Mesothelial cell of epicardium (in vitro differentiated cells): Measurements from ENCODE around the gene SLC9A3. TPM values are rescaled to one million over a fixed set of nuclear protein-coding genes. Genes with fewer than 3 reads are reported as not detected.

Experiments
- DNase-seq, 2 experiments: peaks; one replicate each; pipeline ENCODE4 v3.0.0; 2021; ENCODE audit warnings: low spot score in 2 of 2; ENCODE audit not compliant: unreplicated experiment in 2 of 2
- H3K27ac Mint-ChIP-seq: 2 replicates; pipeline ENCODE4 v1.8.0; 2021; ENCODE audit warnings: mixed read lengths
- H3K27me3 Mint-ChIP-seq: 2 replicates; pipeline ENCODE4 v1.8.0; 2021; ENCODE audit warnings: low read depth, mixed read lengths
- H3K36me3 Mint-ChIP-seq: 2 replicates; pipeline ENCODE4 v1.8.0; 2021; ENCODE audit warnings: mixed read lengths
- H3K4me1 Mint-ChIP-seq: 2 replicates; pipeline ENCODE4 v1.8.0; 2021; ENCODE audit warnings: mixed read lengths
- H3K4me3 Mint-ChIP-seq: 2 replicates; pipeline ENCODE4 v1.8.0; 2021; ENCODE audit warnings: mild to moderate bottlenecking, moderate library complexity, mixed read lengths
- H3K9me3 Mint-ChIP-seq: 2 replicates; pipeline ENCODE4 v1.8.0; 2021; ENCODE audit warnings: mixed read lengths
- total RNA-seq: library from RNA; stranded (reverse); gene quantifications from 3 replicates; pipeline ENCODE4 v1.2.1, GENCODE V29; 2021
- TF ChIP-seq, protein P1 (sequence below): fragments of 200-600 bp; sonication (generic); IDR thresholded peaks from one replicate; pipeline ENCODE4 v1.5.0; 2021; ENCODE audit warnings: antibody characterized with exemption; ENCODE audit not compliant: unreplicated experiment

Gene SLC9A3
- total RNA-seq, 1 donor from 2014 or later, result 2.3 TPM

DNA sequence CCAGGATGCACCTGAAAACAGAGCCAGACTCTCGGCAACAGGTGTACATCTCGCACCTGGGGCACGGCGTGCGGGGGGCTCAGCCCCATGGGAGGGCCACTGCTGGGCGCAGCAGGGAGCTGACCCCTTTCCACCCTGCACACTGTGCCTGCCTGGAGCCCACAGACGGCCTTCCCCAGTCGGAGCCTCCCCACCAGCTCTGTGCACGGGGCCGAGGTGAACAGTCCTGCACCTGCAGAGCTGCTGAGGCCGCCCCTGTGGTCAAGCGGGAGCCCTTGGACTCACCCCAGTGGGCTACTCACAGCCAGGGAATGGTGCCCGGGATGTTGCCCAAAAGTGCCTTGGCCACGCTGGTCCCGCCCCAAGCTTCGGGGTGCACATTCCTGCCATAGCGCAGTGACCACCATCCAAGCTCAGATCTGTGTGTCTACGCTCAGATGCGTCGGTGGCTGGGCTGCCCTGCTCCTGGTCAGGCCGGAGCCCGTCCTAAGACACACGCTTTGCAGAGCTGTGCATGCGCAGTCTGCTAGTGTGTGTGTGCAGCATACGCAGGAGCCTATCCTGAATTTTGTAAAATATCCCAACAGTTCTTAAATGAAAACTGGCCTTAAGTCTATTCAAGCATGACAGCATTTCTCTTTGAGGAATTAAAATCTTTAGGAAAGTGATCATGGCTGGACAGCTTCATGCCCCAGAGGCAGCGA, 89.7 kb downstream of the SLC9A3 start:
- peaks cover 3% of the 10 kb centered on the region for H3K36me3 Mint-ChIP-seq
- H3K4me3 Mint-ChIP-seq, result no peak overlapping the region
- H3K27me3 Mint-ChIP-seq, result peaks cover 3% of the 10 kb centered on the region
- H3K27ac Mint-ChIP-seq, result no peak overlapping the region
- H3K4me1 Mint-ChIP-seq, result peaks cover 7% of the 10 kb centered on the region
- TF ChIP-seq, protein P1, sequence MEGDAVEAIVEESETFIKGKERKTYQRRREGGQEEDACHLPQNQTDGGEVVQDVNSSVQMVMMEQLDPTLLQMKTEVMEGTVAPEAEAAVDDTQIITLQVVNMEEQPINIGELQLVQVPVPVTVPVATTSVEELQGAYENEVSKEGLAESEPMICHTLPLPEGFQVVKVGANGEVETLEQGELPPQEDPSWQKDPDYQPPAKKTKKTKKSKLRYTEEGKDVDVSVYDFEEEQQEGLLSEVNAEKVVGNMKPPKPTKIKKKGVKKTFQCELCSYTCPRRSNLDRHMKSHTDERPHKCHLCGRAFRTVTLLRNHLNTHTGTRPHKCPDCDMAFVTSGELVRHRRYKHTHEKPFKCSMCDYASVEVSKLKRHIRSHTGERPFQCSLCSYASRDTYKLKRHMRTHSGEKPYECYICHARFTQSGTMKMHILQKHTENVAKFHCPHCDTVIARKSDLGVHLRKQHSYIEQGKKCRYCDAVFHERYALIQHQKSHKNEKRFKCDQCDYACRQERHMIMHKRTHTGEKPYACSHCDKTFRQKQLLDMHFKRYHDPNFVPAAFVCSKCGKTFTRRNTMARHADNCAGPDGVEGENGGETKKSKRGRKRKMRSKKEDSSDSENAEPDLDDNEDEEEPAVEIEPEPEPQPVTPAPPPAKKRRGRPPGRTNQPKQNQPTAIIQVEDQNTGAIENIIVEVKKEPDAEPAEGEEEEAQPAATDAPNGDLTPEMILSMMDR, result no peak
- DNase-seq, result peak in 1 of 2 experiments; percentile 17
- no peaks in the 10 kb centered on the region for H3K9me3 Mint-ChIP-seq

DNA sequence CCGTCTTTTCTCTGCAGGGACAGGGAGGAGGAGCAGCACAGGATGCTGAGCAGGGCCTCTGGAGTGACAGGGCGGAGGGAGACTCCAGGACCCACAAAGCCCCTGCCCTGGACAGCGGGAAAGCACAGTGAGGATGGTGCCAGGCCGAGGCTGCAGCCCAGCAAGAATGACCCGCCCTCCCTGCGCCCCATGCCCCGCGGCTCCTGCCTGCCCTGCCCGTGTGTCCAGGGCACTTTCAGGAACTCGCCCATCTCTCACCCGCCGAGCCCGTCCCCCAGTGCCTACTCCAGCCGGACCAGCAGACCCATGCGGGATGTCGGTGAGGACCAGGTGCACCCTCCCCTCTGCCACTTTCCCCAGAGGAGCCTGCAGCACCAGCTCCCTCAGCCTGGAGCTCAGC, 90.4 kb downstream of the SLC9A3 start:
- Mint-ChIP-seq H3K27me3 (peaks cover 3% of the 10 kb centered on the region), H3K36me3 (peaks cover 3% of the 10 kb centered on the region), H3K4me1 (peaks cover 7% of the 10 kb centered on the region), H3K27ac (no peak overlapping the region), H3K9me3 (no peaks in the 10 kb centered on the region), H3K4me3 (no peak overlapping the region)
- DNase-seq, result no peak
- TF ChIP-seq, protein P1, result no peak

DNA sequence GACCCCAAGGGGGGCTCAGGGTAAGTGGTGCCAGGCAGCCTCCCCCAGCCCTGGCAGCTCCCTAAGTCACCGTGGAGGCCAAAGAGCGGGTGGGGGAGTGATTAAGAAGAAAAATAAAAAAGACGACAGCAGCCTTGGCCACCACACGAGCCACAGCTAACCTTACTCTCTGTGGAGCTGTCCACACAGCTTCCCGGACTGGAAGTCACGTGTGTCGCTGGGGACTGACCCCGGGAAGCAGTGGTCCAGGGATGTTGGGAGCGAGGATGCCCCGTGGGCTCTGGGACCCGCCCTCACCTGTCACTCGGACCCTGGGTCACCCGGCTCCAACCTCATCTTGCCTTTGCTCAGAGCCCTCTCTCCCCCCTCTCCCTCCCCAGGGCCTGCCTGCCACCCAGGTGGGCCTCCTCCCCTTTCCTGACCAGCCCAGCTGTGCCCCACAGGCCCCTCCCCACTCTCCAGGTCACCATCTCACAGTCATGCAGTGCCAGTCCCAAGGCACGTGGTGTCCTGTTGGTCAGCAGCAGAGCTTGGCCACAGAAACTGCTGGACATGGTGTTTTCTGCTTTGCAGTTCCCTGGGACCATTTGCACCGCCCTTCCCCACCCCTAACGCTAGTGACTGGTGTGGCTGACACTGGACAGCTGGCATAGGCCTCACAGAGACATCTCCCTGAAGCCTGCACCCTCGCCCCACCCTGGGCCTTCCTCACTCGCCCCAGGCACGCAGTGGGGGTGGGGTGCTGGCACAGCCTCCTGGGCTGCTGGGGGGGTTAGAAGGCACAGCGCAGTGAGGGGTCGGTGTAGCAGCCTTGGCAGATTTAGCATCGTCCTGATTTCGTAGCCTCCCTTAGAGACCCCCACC, 91.1 kb downstream of the SLC9A3 start:
- Mint-ChIP-seq H3K27ac (no peak overlapping the region), H3K9me3 (no peaks in the 10 kb centered on the region), H3K36me3 (peaks cover 4% of the 10 kb centered on the region), H3K27me3 (peaks cover 3% of the 10 kb centered on the region), H3K4me1 (peaks cover 7% of the 10 kb centered on the region), H3K4me3 (no peak overlapping the region)
- TF ChIP-seq, protein P1, result no peak
- DNase-seq, result peak in 1 of 2 experiments; percentile 22

DNA sequence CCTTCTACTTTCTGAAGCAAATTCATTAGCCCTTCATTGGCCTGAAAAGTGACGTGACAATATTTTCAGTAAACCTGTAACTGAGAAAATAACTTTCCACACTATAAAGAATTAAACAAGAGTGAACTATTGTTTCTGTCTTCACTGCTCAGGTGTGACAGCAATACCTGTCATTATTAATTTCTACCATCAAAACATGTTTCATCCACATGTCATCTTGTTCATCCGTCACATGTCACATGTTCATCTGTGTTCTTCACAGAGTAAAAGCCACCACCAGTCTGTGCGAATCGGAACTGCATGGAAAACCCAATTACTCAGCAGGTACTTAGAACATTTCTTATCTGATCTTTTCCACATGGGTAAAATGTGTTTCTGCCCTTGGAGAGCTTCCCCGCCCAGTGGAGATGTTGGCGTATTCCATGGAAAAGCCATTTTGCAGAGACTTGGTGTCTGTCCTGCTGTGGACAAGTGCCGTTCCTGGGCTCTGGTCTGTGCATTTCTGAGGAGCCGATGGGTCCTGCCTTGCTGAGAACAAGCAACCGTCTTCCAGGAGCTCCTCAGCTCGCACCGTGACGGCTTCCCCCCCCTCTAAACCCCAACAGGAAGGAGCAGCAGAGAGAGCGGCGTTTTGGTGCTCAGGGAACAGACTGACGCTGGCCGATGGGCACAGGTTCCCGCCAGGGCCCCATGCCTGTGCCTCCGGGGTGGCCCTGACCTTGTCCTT, 91.9 kb downstream of the SLC9A3 start:
- Mint-ChIP-seq H3K36me3 (peaks cover 10% of the 10 kb centered on the region), H3K27ac (no peak overlapping the region), H3K4me1 (peaks cover 7% of the 10 kb centered on the region), H3K9me3 (no peaks in the 10 kb centered on the region), H3K4me3 (no peak overlapping the region), H3K27me3 (peaks cover 3% of the 10 kb centered on the region)
- DNase-seq, result peak in 1 of 2 experiments; percentile 32
- TF ChIP-seq, protein P1, result no peak

DNA sequence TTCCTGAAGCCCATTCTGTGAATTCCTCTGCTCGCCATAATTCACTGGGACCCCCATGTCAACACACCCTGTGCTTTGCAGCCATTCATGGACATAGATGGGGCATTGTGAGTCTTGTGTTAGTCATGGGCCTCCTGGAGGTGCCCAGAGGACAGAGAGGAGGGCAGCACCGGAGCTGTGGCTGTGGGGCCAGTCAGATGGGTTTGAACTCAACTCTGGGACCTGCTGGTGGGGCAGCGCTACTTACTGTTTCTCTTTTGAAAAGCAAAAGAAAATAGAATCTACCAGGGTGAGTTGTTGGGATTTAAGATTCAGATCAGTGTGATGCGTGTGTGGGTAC, 92.6 kb downstream of the SLC9A3 start:
- H3K9me3 Mint-ChIP-seq, result no peaks in the 10 kb centered on the region
- H3K27me3 Mint-ChIP-seq, result peaks cover 3% of the 10 kb centered on the region
- DNase-seq, result no peak
- H3K4me1 Mint-ChIP-seq, result peaks cover 7% of the 10 kb centered on the region
- H3K27ac Mint-ChIP-seq, result no peak overlapping the region
- H3K4me3 Mint-ChIP-seq, result no peak overlapping the region
- peaks cover 10% of the 10 kb centered on the region for H3K36me3 Mint-ChIP-seq
- TF ChIP-seq, protein P1, result no peak
